Right forelimb (tissue), 1 donor: ENCODE data around the gene LANCL2.
A peak's percentile ranks its signal among the peaks of the same experiment; 100 is the strongest.
"Not testable (repeated sequence)": the region's sequence is repeated elsewhere in the genome, so short reads cannot be mapped to it uniquely, and the experiment has no call there.

Experiments used
- DNase-seq: peaks from one replicate; pipeline ENCODE4 v3.0.0-alpha.2; 2018

Gene LANCL2

DNA sequence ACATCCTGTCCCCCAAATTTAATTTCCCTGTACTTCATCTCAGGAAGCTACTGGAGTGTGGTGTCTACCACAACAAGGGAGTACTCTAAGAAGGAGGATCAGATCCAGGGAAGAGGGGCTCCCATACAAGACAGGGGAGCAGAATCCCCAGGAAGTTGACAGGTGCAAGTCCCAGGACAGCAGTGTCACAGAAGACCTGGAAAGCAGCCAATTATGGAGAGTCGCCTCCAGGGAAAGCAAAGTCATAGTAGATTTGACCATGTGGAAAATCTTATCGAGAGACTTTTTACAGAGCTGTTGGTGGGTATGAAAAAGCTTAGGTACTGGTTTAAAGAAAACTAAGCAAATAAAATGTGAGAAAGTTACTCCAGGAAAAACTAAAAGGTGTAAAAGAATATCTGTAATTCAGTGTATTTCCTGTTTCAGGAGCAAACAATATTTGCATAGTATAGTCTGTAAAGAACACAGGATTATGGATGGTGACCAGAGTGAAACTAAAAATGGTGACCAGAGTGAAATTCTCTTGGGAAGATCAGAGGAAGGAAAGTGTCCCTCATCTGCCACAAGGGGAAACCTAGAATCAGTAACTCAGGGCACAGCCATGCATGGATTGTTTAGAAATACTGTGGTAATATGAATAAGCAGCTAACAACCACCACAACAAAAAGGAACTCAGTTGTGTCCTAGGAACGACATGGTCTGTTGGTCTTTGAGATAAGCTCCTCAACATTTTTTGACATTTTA lies 44.5 kb downstream of the LANCL2 start:
- no peak for DNase-seq

DNA sequence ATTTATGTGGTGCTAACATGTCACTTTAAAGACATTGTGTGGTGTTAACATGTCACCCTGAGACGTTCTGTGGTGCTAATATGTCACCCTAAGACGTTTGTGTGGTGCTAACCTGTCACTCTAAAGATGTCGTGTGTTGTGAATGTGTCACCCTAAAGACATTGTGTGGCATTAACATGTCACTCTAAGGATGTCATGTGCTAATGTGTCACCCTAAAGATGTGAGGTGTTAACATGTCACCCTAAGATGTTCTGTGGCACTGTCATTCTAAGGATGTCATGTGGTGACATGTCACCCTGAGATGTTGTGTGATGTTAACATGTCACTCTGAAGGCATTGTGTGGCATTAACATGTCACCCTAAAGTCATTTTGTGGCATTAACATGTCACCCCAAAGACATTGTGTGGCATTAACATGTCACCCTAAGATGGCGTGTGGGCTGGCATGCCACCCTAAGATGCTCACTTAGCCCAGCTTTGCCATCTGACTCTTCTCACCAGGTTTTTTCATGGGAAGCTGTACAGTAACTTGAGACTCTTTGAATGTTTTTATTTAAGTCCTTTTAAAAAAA lies 45.6 kb downstream of the LANCL2 start:
- no peak for DNase-seq

DNA sequence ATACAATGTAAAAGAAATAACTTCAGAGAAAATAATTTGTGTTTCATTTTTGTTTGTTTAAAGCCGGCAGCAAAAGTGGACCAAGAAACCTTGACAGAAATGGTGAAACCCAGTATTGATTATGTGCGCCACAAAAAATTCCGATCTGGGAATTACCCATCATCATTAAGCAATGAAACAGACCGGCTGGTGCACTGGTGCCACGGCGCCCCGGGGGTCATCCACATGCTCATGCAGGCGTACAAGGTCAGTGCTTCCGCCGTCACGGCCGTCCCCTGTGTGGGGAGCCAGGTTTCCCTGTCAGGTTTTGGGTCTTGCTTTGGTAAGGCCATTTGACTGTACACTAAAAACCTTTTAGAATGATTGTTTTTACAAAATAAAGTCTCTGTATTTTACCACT lies 46.7 kb downstream of the LANCL2 start:
- no peak for DNase-seq

DNA sequence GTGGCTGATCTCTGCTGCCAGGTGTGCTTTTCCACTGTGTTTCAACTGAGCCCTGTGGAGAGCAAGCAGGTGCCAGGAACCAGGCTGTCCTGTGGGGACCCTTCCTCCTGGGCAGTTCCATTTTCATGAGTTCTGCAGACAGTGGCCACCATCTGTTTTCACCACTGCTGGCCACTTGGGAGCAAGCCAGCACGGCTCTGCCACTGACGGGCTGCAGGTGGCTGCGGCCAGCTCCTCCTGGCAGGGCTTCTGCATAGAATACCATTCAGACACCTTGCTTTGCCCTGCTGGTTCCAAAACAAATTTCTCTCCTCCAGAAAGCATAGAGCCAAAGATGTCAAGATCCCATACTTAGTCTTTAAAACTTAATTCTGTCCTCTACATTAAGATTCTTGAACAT lies 48.3 kb downstream of the LANCL2 start:
- DNase-seq, result no peak

DNA sequence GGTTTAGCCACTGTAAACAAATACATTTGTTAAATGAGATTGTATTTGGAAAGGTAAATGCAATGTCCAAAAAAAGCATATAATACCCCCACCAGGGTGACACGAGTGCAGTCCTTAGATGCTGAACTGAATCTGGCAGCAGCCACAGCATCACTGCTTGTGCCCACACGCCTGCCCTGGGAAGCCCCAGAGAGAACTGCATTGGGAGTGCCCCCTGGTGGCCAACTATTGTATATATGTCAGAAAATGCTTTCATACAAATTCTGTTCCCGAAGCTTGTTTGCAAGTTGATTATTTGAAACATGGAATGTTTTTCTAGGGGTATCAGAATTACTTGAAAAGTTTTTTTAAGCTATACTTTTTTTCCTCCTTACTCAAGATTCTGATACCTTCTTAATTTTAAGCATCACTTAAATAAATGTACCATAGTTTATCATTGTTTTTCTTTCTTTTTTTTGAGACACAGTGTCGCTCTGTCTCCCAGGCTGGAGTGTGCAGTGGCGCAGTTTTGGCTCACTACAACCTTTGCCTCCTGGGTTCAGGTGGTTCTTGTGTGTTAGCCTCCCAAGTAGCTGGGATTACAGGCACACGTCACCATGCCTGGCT lies 50.1 kb downstream of the LANCL2 start:
- DNase-seq, result peak; percentile 86

DNA sequence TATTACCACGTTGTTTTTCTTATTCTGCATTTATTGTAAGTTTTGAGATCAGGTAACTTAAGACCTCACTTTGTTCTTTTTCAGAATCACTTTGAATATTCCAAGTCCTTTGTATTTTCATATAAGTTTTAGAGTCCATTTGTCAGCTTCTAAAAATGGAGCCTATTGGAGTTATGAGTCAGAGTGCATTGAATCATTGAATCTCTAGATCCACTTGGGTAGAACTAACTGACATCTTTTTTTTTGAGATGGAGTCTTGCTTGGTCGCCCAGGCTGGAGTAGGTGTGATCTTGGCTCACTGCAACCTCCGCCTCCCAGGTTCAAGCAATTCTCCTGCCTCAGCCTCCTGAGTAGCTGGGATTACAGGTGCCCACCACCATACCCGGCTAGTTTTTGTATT lies 52.3 kb downstream of the LANCL2 start:
- not testable (repeated sequence) for DNase-seq

DNA sequence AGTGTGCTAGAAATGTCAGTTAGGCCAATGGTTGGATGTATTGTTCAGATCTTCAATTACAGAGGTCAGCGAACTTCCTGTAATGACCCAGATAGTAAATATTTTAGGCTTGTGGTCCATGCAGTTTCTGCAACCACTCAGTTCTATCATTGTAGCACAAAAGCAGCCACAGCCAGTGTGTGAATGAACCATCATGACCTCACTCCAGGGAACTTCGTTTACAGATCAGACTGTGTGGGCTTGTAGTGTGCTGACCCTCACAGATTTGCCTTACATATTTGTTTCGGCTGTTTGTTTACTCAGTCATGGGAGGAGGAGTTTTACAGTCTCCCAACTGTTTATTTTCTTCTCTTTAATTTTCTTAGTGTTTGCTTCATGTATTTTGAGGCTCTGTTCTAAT lies 55.4 kb downstream of the LANCL2 start:
- no peak for DNase-seq

DNA sequence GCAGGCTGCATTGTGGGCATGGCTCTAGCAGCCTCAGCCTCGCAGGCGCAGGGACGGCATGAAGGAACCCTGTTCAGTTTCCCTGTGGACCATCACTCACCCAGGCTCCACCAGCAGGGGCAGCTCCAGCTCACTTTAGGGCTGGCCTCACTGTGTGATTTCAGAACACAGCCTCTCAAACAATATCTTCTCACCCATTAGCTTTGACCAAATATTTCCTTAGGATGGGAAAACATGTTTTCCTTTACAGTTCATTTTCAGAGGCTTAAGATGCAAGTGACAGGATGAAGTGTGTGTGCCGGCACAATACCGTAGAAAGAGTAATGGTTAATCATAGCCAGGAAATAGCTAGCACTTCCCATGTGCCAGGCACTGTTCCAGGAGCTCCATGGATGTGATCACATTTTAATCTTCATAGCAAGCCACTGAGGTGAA lies 58.2 kb downstream of the LANCL2 start:
- no peak for DNase-seq

DNA sequence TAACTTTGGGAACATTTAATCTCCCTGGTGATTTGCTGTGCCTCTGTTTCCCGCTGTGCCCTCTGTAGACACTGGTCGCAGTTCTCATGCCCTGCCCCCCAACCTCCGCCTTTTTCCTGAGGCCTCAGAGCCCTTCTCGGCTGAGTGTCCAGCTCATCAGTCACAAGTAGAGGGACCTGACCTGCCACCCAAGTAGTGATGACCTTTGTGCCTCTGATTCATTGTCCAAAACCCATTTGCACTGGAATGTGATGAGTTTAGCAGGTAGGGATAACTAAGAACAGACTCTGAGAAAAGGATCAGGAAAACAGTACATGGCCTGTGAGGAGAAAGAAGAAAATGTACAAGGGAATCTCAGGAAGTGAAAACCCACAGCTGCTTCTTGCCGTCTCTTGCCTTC lies 58.8 kb downstream of the LANCL2 start:
- DNase-seq, result no peak

DNA sequence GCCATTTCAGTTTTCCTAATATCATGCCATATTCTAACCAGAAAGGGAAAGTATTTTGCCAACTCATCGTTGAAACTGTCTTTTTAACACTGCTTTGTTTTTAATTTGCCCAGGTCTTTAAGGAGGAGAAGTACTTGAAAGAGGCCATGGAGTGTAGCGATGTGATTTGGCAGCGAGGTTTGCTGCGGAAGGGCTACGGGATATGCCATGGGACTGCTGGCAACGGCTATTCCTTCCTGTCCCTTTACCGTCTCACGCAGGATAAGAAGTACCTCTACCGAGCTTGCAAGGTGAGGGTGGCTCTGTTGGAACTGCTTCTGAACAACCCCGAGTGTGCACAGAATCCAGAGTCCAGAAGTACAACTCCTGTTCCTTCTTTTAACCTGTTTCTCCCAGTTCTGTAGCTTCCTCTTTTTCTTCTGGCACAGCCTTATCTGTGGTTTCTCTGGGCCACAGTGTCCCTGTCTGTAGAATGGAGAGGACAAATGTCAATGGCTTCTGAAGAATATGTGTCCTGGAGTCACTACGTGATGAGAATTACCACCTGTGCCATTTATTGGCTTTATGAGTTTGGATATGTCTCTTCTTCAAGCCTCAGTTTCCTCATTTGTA lies 60.1 kb downstream of the LANCL2 start:
- no peak for DNase-seq

DNA sequence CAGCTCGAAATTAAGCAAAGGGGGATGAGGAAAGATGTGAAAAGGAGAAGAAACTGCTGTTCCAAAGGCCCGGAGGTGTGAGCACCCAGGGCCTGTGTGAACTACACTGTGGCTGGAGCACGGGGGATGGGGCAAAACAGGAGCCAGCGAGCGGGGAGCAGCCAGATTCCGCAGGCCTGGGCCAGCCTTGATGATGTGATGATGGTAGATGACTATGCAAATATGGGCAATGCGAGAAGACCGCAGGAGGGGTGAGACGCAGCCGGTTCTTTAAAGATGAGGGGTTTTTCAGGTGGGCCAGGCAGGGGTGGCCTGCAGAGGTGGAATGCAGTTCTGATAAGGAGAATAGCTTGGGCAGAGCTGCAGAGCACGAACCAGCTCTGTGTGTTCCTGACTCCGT lies 61.5 kb downstream of the LANCL2 start:
- DNase-seq, result no peak

DNA sequence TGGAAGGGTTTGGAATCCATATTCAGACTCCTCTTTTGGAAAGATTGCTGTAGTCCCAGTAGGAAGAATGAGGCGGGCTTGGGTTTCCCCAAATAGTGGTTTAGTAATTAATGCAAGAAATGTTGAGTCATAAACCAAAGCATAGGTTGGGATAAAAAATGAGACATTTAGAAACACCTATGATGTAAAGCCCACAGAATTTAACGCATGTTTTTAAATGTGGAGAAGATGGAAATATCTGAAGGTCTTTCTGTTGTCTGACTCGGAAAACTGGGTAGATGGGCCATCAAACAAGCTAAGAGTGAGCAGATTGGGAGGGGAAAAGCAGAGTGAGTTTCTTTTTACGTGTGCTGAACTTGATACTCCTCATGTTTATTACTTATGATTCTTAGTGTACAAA lies 62.2 kb downstream of the LANCL2 start:
- DNase-seq, result no peak

DNA sequence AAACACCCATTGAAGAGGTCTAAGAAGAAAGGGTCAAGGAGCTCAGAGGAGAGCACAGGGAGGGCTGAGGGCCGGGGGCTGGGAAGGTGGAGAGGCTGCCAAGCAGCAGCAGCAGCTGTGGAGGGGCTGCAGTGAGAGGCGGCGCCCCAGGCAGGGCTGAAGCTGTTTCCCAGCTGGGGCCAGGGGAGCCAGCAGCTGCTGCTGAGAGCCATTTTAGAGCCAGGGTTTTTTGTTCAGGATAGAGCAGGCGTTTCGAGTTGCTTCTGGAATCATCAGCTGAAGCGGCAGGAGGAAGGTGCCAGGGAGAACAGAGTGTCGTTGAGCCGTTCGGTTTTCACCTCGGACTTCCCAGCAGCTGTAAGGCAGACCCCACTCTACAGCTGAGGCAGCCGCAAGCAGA lies 62.7 kb downstream of the LANCL2 start:
- peak; percentile 79 for DNase-seq

DNA sequence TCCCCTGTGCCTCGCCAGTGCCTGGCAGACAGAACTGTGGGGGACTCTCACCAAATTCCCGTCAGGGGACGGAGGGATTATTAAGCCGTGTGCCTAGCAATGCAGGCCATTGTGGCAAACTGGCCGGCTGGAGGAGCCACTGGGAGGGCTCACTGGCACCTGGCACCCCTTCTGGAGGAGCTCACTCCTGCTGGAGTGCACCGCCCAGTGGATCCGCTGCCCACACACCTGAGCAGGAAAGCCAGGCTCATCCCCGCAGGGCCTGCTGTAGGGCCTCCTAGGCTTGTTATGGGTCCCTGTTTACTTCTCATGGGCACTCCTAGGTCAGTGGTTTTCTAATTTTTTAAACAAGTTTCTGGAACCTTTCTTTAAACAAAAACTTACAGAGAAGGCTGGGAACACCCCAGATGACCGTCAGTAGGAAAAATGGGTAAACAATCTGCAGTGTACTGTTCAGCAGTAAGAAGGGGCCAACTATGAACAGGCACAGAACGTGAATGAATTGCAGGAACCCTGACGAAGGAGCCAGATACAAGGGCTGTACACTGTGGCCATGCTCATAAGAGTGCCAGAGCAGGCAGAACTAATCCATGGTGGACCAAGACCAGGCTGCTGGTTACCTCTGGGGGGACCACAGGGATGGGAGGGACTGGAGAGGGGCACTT lies 64.8 kb downstream of the LANCL2 start:
- DNase-seq, result no peak

DNA sequence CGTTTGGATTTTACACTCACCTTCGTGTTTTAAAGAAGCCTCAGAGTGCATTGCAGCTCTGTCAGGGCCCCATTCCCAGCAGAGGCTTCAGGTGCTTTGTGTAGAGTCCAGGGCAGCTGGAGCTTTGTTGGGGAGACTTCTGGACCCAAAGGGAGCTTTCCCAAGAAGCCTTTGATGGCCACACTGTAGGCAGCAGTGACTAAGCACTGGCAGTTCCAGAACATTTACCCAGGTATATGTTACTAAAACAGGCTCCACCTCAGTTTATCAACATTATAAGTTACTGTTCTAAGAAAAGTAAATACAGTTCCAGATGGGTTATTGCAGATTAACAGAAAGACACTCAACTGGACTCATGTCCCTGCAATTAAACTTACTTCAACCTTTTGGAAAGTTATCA lies 66.8 kb downstream of the LANCL2 start:
- DNase-seq, result no peak

DNA sequence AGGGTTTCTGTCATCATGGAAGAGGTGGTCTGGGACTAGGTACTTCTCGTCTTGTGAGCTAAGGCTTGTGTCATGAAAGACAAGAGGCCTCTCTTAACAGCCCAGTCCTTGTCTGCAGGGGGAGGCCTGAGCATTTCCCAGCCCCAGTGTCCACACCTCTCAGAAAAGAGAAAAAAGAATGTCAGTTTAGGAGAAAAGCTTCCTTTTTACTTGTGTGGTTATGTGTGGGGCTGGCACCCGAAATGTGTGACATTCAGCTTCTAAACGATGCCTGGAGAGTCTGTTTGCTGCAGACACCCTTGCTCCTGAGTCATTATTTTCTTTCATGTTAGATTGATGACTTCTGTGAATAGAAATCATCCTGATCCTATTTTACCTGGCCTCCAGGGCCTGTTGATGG lies 67.4 kb downstream of the LANCL2 start:
- DNase-seq, result no peak

DNA sequence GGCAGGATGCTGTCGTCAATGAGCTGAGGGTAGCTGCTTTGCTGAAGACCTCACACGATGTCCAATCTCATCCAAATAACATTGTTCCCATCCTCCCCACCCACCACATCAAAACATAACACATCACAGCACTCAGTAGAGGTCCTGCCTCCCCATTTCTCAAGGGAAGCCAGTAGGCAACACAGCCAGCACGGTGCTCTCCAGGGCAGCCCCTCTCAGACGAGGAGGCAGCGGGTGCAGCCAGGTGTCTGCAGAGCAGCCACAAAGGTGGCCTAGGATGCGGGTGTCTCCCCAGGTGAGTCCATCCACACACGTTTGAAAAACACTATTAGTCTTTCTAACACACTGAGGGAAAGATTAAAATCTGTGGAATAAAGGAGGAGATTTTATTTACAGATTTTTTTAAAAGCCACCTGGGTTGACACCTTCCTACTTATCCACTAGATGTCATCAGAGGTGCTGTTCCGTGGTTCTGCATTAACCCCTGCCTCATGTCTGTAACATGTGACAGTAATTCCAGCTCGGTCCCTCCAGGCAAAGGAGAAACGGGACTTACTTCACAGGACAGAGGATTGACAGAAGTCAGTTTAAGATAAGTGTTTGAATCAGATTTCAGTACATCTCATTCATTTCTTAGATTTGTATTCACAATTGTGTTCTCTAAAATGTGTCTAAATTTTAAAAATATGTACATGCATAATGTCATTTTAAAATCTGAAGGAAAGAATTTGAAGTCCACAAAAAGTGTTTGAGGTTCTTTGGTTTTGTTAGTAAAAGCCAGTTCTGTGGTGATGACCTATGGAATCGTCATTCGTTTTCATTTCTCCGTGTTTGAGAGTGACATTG lies 68.0 kb downstream of the LANCL2 start:
- DNase-seq, result no peak

DNA sequence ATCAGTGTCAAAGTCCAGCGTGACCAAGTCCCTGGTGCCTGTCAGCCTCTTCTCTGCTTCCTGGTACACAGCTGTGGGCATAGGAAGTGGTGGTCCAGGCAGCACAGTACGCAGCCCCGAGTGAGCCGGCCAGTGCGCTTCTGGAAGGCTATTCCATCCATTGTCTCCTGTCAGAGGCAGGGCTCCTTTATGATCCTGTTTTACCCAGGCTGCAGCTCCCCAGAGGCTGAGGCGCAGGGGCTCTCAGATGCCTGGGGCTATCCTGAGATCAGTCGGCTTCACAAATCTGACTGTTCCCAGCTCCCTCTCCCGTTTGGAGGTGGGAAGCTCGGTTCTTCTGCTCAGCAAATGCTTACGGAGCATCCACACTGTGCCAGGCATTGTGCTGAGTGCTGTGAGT lies 70.3 kb downstream of the LANCL2 start:
- DNase-seq, result no peak

DNA sequence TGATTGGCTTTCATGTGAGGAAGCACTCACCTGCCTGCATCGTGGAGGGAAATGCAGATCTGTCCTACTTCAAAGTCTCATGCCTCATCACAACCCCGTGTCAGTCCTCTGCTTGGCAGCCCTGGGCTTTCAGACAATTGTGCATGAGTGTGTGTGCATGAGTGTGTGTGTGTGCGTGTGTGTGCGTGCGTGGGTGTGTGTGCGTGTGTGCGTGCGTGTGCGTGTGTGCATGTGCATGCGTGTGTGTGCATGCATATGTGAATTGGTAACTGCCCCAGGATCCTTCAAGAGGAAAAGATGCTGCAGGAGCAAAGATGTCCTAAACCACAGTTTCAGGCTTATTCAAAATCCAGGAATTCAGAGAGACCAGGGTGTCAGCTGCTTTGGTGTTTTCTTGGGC lies 71.3 kb downstream of the LANCL2 start:
- no peak for DNase-seq

DNA sequence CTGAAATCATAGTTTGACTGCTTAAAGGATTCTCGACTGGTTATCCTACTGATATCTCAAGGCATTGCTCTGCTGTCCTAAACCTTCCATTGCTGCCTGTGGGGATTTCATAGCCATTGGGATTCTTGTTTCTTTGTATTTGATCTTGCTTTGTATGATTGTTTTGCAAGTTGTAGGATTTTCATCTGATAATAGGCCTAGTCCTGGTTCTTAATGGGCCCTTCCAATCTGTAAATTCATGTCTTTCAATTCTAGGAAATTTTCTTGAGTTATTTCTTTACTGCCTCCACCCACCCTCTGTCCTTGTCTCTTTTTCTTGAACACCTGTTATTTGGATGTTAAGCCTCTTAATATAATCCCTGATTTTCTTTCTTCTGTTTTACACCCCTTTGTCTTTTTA lies 72.2 kb downstream of the LANCL2 start:
- no peak for DNase-seq

DNA sequence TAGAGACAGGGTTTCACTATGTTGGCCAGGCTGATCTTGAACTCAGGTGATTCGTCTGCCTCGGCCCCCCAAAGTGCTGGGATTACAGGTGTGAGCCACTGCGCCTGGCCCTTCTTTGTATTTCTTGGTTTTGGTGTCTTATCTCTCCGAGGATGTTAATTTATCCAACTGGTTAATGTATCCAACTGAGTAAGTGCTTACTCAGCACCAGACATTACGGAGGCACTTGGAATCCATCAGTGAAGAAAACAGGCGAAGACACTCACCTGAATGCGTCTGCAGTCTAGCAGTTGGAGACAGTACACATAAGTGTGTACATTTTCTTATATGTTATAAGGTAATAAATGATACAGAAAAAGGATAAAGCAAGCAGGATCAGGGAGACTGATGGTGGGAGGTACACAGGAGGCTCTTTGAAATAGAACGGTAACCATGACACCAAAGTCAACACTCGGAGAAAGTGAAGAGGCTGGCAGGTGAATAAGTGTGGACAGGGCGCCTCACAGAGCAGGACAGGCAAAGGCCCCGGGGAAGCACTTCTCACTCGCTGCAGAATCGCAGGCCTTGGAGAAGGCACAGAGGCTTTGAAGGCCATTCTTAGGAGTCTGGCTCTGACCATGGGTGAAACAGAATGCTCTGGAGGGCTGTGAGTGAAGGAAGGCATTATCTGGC lies 73.1 kb downstream of the LANCL2 start:
- DNase-seq, result no peak
